Neural progenitor cell (in vitro differentiated cells): ENCODE measurements around the gene PSAPL1.
"Not testable (repeated sequence)": the region's sequence is repeated elsewhere in the genome, so short reads cannot be mapped to it uniquely, and the experiment has no call there.

Experiments used
- EZH2phosphoT487 ChIP-seq: fragments of 200-600 bp; sonication (generic); IDR thresholded peaks from 2 replicates; pipeline ENCODE4 v1.6.1; 2017; ENCODE audit warnings: antibody characterized with exemption
- TF ChIP-seq, protein P1 (sequence below): fragments of 200-600 bp; sonication (generic); IDR thresholded peaks from 2 replicates; pipeline ENCODE4 v1.5.1; 2017; ENCODE audit warnings: antibody characterized with exemption, mild to moderate bottlenecking

- TF ChIP-seq, protein P1, sequence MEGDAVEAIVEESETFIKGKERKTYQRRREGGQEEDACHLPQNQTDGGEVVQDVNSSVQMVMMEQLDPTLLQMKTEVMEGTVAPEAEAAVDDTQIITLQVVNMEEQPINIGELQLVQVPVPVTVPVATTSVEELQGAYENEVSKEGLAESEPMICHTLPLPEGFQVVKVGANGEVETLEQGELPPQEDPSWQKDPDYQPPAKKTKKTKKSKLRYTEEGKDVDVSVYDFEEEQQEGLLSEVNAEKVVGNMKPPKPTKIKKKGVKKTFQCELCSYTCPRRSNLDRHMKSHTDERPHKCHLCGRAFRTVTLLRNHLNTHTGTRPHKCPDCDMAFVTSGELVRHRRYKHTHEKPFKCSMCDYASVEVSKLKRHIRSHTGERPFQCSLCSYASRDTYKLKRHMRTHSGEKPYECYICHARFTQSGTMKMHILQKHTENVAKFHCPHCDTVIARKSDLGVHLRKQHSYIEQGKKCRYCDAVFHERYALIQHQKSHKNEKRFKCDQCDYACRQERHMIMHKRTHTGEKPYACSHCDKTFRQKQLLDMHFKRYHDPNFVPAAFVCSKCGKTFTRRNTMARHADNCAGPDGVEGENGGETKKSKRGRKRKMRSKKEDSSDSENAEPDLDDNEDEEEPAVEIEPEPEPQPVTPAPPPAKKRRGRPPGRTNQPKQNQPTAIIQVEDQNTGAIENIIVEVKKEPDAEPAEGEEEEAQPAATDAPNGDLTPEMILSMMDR: not testable (repeated sequence)
- not testable (repeated sequence) for TF ChIP-seq EZH2phosphoT487
Measured at GRCh38 chr4:7452802-7453201, 18.1 kb upstream of the PSAPL1 start.
